Transverse colon (tissue), 4 donors: ENCODE measurements around the gene SDK1. TPM values are rescaled to one million over a fixed set of nuclear protein-coding genes. Genes with fewer than 3 reads are reported as not detected.

Experiments
- DNase-seq: peaks from one replicate; pipeline ENCODE4 v3.0.0-alpha.2; 2019
- H3K27ac ChIP-seq, 4 donors: fragments of 200-600 bp; sonication (generic); 2 replicates each; pipeline ENCODE4 v1.5.1; 2016 to 2018; ENCODE audit warnings: inconsistent platforms in 4 of 4
- H3K27me3 ChIP-seq: fragments of 200-600 bp; sonication (generic); 2 replicates; pipeline ENCODE4 v1.5.1; 2017; ENCODE audit warnings: inconsistent platforms
- H3K36me3 ChIP-seq, 4 donors: fragments of 200-600 bp; sonication (generic); 2 replicates each; pipeline ENCODE4 v1.5.1; 2017 to 2019; ENCODE audit warnings: inconsistent platforms in 4 of 4
- H3K4me1 ChIP-seq, 4 donors: fragments of 200-600 bp; sonication (generic); 2 replicates each; pipeline ENCODE4 v1.5.1; 2017 to 2020; ENCODE audit warnings: inconsistent platforms in 4 of 4
- H3K4me3 ChIP-seq, 4 donors: fragments of 200-600 bp; sonication (generic); 1 replicate in 1 of 4; 2 replicates in 3 of 4; pipeline versions ENCODE4 v1.5.1 to v1.6.1; 2017 to 2019; ENCODE audit warnings: inconsistent platforms in 4 of 4
- H3K9me3 ChIP-seq, 2 donors: fragments of 200-600 bp; sonication (generic); 2 replicates each; pipeline ENCODE4 v1.5.1; 2017 to 2019; ENCODE audit warnings: inconsistent platforms in 2 of 2
- CTCF ChIP-seq, 5 experiments: fragments of 200-600 bp in 3 of 5; fragments of 450-650 bp in 2 of 5; sonication (generic) in 3 of 5; IDR thresholded peaks; 1 replicate in 2 of 5; 2 replicates in 3 of 5; pipeline ENCODE4 v1.5.1; 2016 to 2017; ENCODE audit warnings: antibody characterized with exemption in 5 of 5, inconsistent platforms in 3 of 5, mild to moderate bottlenecking in 2 of 5, moderate library complexity in 1 of 5
- EP300 ChIP-seq: sonication (generic); formaldehyde crosslinking; IDR thresholded peaks from one replicate; pipeline ENCODE4 v1.6.1; 2017; ENCODE audit warnings: antibody characterized with exemption, low read depth
- POLR2A ChIP-seq: fragments of 450-650 bp; IDR thresholded peaks from one replicate; pipeline ENCODE4 v1.6.1; 2016; ENCODE audit warnings: antibody characterized with exemption, mild to moderate bottlenecking, moderate library complexity
- POLR2AphosphoS5 ChIP-seq, 3 donors: sonication (generic); formaldehyde crosslinking; IDR thresholded peaks; one replicate each; pipeline ENCODE4 v1.6.1; 2016; ENCODE audit warnings: antibody characterized with exemption in 3 of 3
- WGBS, 2 donors: methylation state at CpG; one replicate each; pipeline ENCODE4 v1.1.5; 2018; ENCODE audit warnings: low coverage in 1 of 2; 5-methylcytosine and 5-hydroxymethylcytosine counted together
- in situ Hi-C, 4 donors: fragments of 200-750 bp; cut with MboI; loops; one replicate each; pipeline versions ENCODE4 v1.15.0 to v1.15.1; 2017; ENCODE audit warnings: low sequenced_read_pairs in 3 of 4, low pct_ligation_motif_present in 1 of 4, low pct_unique_long_range_greater_than_20kb in 1 of 4
- intact Hi-C: fragments of 100-400 bp; cut with DNase I; formaldehyde crosslinking; loops from one replicate; pipeline ENCODE4 v1.15.1; 2023; ENCODE audit warnings: low total_unique reads
- total RNA-seq, 4 donors: library from RNA; depleted of rRNA; stranded (reverse); fragments of >200 nt; gene quantifications; one replicate each; pipeline ENCODE4 v1.1.0, GENCODE V29; 2016

The SDK1 gene
- total RNA-seq, 4 donors from 2014 or later: 4.0 to 8.6 (median 5.4) TPM

DNA sequence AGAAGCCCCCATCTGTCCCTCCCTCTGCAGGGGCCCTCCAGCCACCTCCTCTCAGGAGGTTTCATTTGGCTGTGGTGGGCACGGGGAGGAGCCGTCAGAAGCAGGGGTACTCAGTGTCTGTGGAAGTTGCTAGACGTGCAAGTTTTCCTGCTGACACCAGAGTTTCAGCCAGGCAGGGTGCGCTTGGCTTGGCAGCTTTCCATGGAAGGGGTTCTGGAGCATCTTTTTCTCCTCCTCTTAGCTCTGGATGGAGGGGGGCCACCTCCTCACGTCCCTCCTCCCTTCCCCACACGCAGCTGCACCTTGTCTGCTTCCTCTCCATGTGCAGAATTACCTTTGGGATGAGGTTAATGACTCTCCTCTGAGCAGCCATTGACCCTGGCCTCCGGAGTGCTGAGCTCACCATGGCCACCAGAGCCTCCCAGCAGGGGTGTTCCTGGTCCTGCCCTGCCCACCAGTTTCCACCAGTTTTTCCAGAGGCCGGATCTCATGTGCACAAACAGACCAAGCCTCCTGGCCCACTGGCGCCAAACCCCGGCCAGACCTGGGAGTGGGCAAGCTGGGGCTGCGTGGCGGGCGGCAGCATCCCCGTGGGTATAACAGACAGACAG lies 801.3 kb downstream of the SDK1 start:
- in situ Hi-C loops: no loop called here

DNA sequence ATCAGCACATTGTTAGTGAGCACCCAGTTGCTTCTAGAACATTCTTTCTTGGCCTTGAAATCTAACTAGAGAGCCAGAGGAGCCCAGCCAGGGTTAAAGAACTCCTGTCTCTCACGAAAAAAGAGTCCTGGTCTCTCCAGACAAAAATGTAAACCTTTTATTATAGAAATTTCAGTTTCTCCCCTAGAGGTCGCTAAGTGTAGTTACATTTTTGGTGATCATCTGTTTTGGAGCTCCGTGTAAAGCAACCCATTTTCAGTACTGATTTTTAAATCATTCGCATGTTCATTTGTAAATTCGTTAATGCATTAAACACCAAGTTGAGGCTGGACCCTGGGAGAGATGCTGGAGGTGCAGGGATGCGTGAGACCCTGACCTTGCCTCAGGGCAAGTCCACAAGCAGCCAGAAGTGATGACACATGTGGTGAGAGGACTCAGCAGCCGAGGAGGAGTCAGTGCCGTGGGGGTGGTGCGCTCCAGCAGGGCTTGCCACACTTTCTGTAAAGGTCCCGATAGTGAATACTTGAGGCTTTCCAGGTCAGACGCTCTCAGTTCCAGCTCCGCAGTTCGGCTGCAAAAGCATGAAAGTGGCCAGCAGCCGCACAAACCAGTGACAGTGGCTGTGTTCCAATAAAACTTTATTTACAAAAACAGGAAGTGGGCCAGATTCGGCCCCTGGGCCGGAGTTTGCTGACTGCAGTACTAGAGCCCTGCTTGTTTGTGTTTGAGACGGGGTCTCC lies 802.5 kb downstream of the SDK1 start:
- TF ChIP-seq CTCF (IDR thresholded peaks at IDR 0.05) (peak in 3 of 5 experiments; percentile 9 to 17 (median 10)), POLR2AphosphoS5 (IDR thresholded peaks at IDR 0.05) (no peak)
- intact Hi-C loops: no loop called here
- Histone ChIP-seq H3K9me3 (no peaks in the 10 kb centered on the region), H3K27ac (no peak overlapping the region), H3K36me3 (no peaks in the 10 kb centered on the region), H3K4me3 (no peak overlapping the region), H3K27me3 (no peaks in the 10 kb centered on the region), H3K4me1 (no peaks in the 10 kb centered on the region)
- in situ Hi-C loops: no loop called here
- no peak for DNase-seq
- WGBS, 2 donors: 33 to 85% methylated on average over 2 to 17 of the region's 17 CpGs

More for the DNA sequence above, 801.3 kb downstream of the SDK1 start:
- H3K4me1 ChIP-seq: no peaks in the 10 kb centered on the region
- no peaks in the 10 kb centered on the region for H3K36me3 ChIP-seq
- H3K4me3 ChIP-seq: no peak overlapping the region
- H3K9me3 ChIP-seq: no peaks in the 10 kb centered on the region
- intact Hi-C loops: no loop called here
- H3K27me3 ChIP-seq: no peaks in the 10 kb centered on the region
- DNase-seq: no peak
- 50 to 72% methylated on average over 3 to 14 of the region's 14 CpGs for WGBS, 2 donors
- H3K27ac ChIP-seq: no peak overlapping the region
- no peak for TF ChIP-seq EP300
- no peak for TF ChIP-seq CTCF (IDR thresholded peaks at IDR 0.05)
- no peak for TF ChIP-seq POLR2A
- no peak for TF ChIP-seq POLR2AphosphoS5 (IDR thresholded peaks at IDR 0.05)

- Histone ChIP-seq H3K4me1 (no peaks in the 10 kb centered on the region), H3K36me3 (no peaks in the 10 kb centered on the region), H3K27me3 (no peaks in the 10 kb centered on the region), H3K27ac (no peak overlapping the region), H3K4me3 (no peak overlapping the region), H3K9me3 (no peaks in the 10 kb centered on the region)
- 94% methylated on average over 11 of the region's 11 CpGs; no CpG with 5 or more reads in 1 of the 2 donors for WGBS, 2 donors
- intact Hi-C loops (no loop called here), in situ Hi-C loops (no loop called here)
- no peak for DNase-seq
- TF ChIP-seq CTCF (IDR thresholded peaks at IDR 0.05) (no peak), POLR2A (no peak), EP300 (no peak), POLR2AphosphoS5 (IDR thresholded peaks at IDR 0.05) (no peak)
These were observed 806.8 kb downstream of the SDK1 start for GRCh38 chr7:4107839-4108238.

GRCh38 chr7:4108951-4109350 lies 807.9 kb downstream of the SDK1 start:
- intact Hi-C loops (no loop called here), in situ Hi-C loops (no loop called here)
- DNase-seq: no peak
- H3K27ac ChIP-seq: no peak overlapping the region
- TF ChIP-seq POLR2A (no peak), EP300 (no peak), POLR2AphosphoS5 (IDR thresholded peaks at IDR 0.05) (no peak), CTCF (IDR thresholded peaks at IDR 0.05) (no peak)
- H3K36me3 ChIP-seq: no peaks in the 10 kb centered on the region
- no peaks in the 10 kb centered on the region for H3K4me1 ChIP-seq
- H3K4me3 ChIP-seq: no peak overlapping the region
- WGBS, 2 donors: 90 to 91% methylated on average over 9 of the region's 9 CpGs
- no peaks in the 10 kb centered on the region for H3K27me3 ChIP-seq
- no peaks in the 10 kb centered on the region for H3K9me3 ChIP-seq
